IMR-90 (cell line): ENCODE results near the gene STXBP6. TPM values are rescaled to one million over a fixed set of nuclear protein-coding genes. Genes with fewer than 3 reads are reported as not detected.

Experiments used
- ATAC-seq: fragments of 200-7000 bp; cut with Tn5 transposase; 2 replicates; pipeline ENCODE4 v1.9.1; 2020; ENCODE audit warnings: low read depth, mild to moderate bottlenecking, moderate library complexity
- BruUV-seq: library from RNA; stranded (reverse); fragments of 400-500 nt; replicated peaks from 2 replicates; lab custom pipeline; 2021; lab: Mats Ljungman, UMichigan
- CTCF ChIA-PET: fragments of 300-600 bp; formaldehyde crosslinking; extraction: SDS; loops from one replicate; lab custom pipeline; 2021; ENCODE audit warnings: antibody characterized with exemption; lab: Yijun Ruan, JAX
- POLR2A ChIA-PET: fragments of 300-600 bp; sonication (Branson Sonifier 250); formaldehyde crosslinking; loops from one replicate; lab custom pipeline; 2022; ENCODE audit warnings: antibody characterized with exemption; ENCODE audit not compliant: unreplicated experiment; lab: Charles Lee
- DNase-seq: peaks from one replicate; pipeline ENCODE4 v3.0.0; 2013
- H2AFZ ChIP-seq: replicated peaks from 2 replicates; pipeline ENCODE3; 2013; ENCODE audit warnings: low read length, mild to moderate bottlenecking; ENCODE audit not compliant: poor library complexity
- H2AK5ac ChIP-seq: 2 replicates; pipeline ENCODE4 v1.6.1; 2013; ENCODE audit warnings: low read depth, low read length, inconsistent platforms
- H2AK9ac ChIP-seq: replicated peaks from 2 replicates; pipeline ENCODE3; 2013; ENCODE audit warnings: mild to moderate bottlenecking, low read depth, low read length, moderate library complexity; ENCODE audit not compliant: poor library complexity
- H2BK120ac ChIP-seq: 2 replicates; pipeline ENCODE4 v1.6.1; 2013; ENCODE audit warnings: low read depth, low read length, inconsistent platforms
- H2BK15ac ChIP-seq: 3 replicates; pipeline ENCODE4 v1.6.1; 2013; ENCODE audit warnings: low read depth, low read length, inconsistent platforms
- H2BK20ac ChIP-seq: 2 replicates; pipeline ENCODE4 v1.6.1; 2013; ENCODE audit warnings: low read depth, mild to moderate bottlenecking, inconsistent platforms, low read length, moderate library complexity
- H2BK5ac ChIP-seq: 2 replicates; pipeline ENCODE4 v1.6.1; 2013; ENCODE audit warnings: mild to moderate bottlenecking, low read depth, low read length, inconsistent platforms; ENCODE audit not compliant: poor library complexity, severe bottlenecking
- H3K14ac ChIP-seq: replicated peaks from 2 replicates; pipeline ENCODE4 v1.6.1; 2013; ENCODE audit warnings: low read depth, low read length, inconsistent platforms
- H3K18ac ChIP-seq: 2 replicates; pipeline ENCODE4 v1.6.1; 2013; ENCODE audit warnings: low read depth, low read length, control low read depth
- H3K23ac ChIP-seq: 2 replicates; pipeline ENCODE4 v1.6.1; 2013; ENCODE audit warnings: low read depth, low read length, inconsistent platforms
- H3K27ac ChIP-seq: 2 replicates; pipeline ENCODE4 v1.5.1; 2013; ENCODE audit warnings: mild to moderate bottlenecking, control low read depth, low read length; ENCODE audit not compliant: insufficient read depth
- H3K27me3 ChIP-seq: 2 replicates; pipeline ENCODE4 v1.6.1; 2013; ENCODE audit warnings: low read length; ENCODE audit not compliant: control insufficient read depth, insufficient read depth
- H3K36me3 ChIP-seq: 2 replicates; pipeline ENCODE4 v1.6.1; 2013; ENCODE audit warnings: low read length, mixed read lengths; ENCODE audit not compliant: control insufficient read depth, insufficient read depth
- H3K4ac ChIP-seq: 2 replicates; pipeline ENCODE4 v1.6.1; 2013; ENCODE audit warnings: low read depth, low read length, inconsistent platforms
- H3K4me1 ChIP-seq: 2 replicates; pipeline ENCODE4 v1.6.1; 2013; ENCODE audit warnings: low read length, mixed read lengths; ENCODE audit not compliant: control insufficient read depth, insufficient read depth
- H3K4me2 ChIP-seq: 2 replicates; pipeline ENCODE4 v1.6.1; 2013; ENCODE audit warnings: low read depth, mild to moderate bottlenecking, control low read depth, low read length, moderate library complexity
- H3K4me3 ChIP-seq: 2 replicates; pipeline ENCODE4 v1.5.1; 2013; ENCODE audit warnings: low read depth, mild to moderate bottlenecking, control low read depth, low read length, moderate library complexity; ENCODE audit not compliant: insufficient read depth
- H3K56ac ChIP-seq: 2 replicates; pipeline ENCODE4 v1.6.1; 2013; ENCODE audit warnings: low read length, inconsistent platforms; ENCODE audit not compliant: insufficient read depth; ENCODE audit errors: extremely low read depth
- H3K79me1 ChIP-seq, 2 experiments: 2 replicates each; pipeline ENCODE4 v1.6.1; 2013; ENCODE audit warnings: low read length in 2 of 2, inconsistent platforms in 1 of 2, low read depth in 1 of 2
- H3K9ac ChIP-seq: 2 replicates; pipeline ENCODE4 v1.6.1; 2013; ENCODE audit warnings: low read depth, low read length, control low read depth
- H3K9me1 ChIP-seq: 2 replicates; pipeline ENCODE4 v1.6.1; 2013; ENCODE audit warnings: low read length, inconsistent platforms; ENCODE audit not compliant: insufficient read depth
- H3K9me3 ChIP-seq: 2 replicates; pipeline ENCODE4 v1.6.1; 2013; ENCODE audit warnings: low read length; ENCODE audit not compliant: control insufficient read depth, insufficient read depth
- H4K20me1 ChIP-seq: 2 replicates; pipeline ENCODE4 v1.6.1; 2013; ENCODE audit warnings: low read length, inconsistent platforms; ENCODE audit not compliant: insufficient read depth
- H4K5ac ChIP-seq: 2 replicates; pipeline ENCODE4 v1.6.1; 2013; ENCODE audit warnings: mild to moderate bottlenecking, low read depth, low read length, control low read depth
- H4K8ac ChIP-seq, 2 experiments: 2 replicates each; pipeline ENCODE4 v1.6.1; 2013; ENCODE audit warnings: low read depth in 2 of 2, low read length in 2 of 2, control low read depth in 1 of 2, inconsistent platforms in 1 of 2
- H4K91ac ChIP-seq: 2 replicates; pipeline ENCODE4 v1.6.1; 2013; ENCODE audit warnings: low read depth, low read length, inconsistent platforms; ENCODE audit not compliant: insufficient read depth
- BHLHE40 ChIP-seq: fragments of 150-350 bp; IDR thresholded peaks from 2 replicates; pipeline ENCODE4 v1.6.1; 2016; ENCODE audit warnings: mild to moderate bottlenecking, low read depth, low read length
- CEBPB ChIP-seq: IDR thresholded peaks from 2 replicates; pipeline ENCODE4 v1.6.1; 2012; ENCODE audit warnings: low read depth, low read length, improper control_type of control experiment
- CHD1 ChIP-seq: IDR thresholded peaks from 2 replicates; pipeline ENCODE4 v1.6.1; 2012; ENCODE audit warnings: low read depth, low read length, improper control_type of control experiment
- ELK1 ChIP-seq: fragments of 150-350 bp; IDR thresholded peaks from 2 replicates; pipeline ENCODE4 v1.6.1; 2016; ENCODE audit warnings: low read depth, mild to moderate bottlenecking, low read length, moderate library complexity, borderline replicate concordance
- MAZ ChIP-seq: IDR thresholded peaks from 2 replicates; pipeline ENCODE4 v1.6.1; 2012; ENCODE audit warnings: low read depth, mild to moderate bottlenecking, low read length, improper control_type of control experiment, moderate library complexity, borderline replicate concordance
- NFE2L2 ChIP-seq: fragments of 150-350 bp; IDR thresholded peaks from 2 replicates; pipeline ENCODE4 v1.6.1; 2016; ENCODE audit warnings: low read depth, mild to moderate bottlenecking, low read length
- RAD21 ChIP-seq: IDR thresholded peaks from 2 replicates; pipeline ENCODE4 v1.6.1; 2012; ENCODE audit warnings: low read length, improper control_type of control experiment
- RCOR1 ChIP-seq: IDR thresholded peaks from 2 replicates; pipeline ENCODE4 v1.6.1; 2012; ENCODE audit warnings: mild to moderate bottlenecking, low read length, improper control_type of control experiment; ENCODE audit not compliant: insufficient replicate concordance
- RFX5 ChIP-seq: IDR thresholded peaks from 2 replicates; pipeline ENCODE4 v1.8.0; 2012; ENCODE audit warnings: low read depth, mild to moderate bottlenecking, low read length, moderate library complexity
- SMC3 ChIP-seq: fragments of 150-350 bp; IDR thresholded peaks from 2 replicates; pipeline ENCODE4 v1.6.1; 2016; ENCODE audit warnings: low read depth, mild to moderate bottlenecking, antibody characterized with exemption, low read length, moderate library complexity
- WGBS, 2 experiments: methylation state at CpG; one replicate each; pipeline versions ENCODE4 v1.1.5 to v1.1.7; 2013; ENCODE audit warnings: missing lambda C conversion rate in 2 of 2; ENCODE audit not compliant: insufficient read length in 1 of 2; ENCODE audit errors: extremely low coverage in 2 of 2; 5-methylcytosine and 5-hydroxymethylcytosine counted together
- dilution Hi-C: fragments of 300-500 bp; cut with HindIII; formaldehyde crosslinking; loops from one replicate; pipeline ENCODE4 v1.14.3; 2018; ENCODE audit warnings: low sequenced_read_pairs; ENCODE audit not compliant: unreplicated experiment
- in situ Hi-C: fragments of 300-500 bp; cut with MboI; formaldehyde crosslinking; loops from 3 replicates; pipeline ENCODE4 v1.14.3; 2019; ENCODE audit warnings: low sequenced_read_pairs, inconsistent platforms, mixed read lengths
- intact Hi-C: fragments of 100-400 bp; cut with micrococcal nuclease; formaldehyde crosslinking; loops from 2 replicates; pipeline ENCODE4 v1.10.0; 2022
- polyA plus RNA-seq, 3 experiments: library from polyadenylated mRNA; depleted of rRNA; stranded (reverse); fragments of >200 nt; gene quantifications; 2 replicates each; pipeline ENCODE4 v1.2.3, GENCODE V29; 2012; ENCODE audit warnings: low replicate concordance in 1 of 3
- total RNA-seq: library from RNA; depleted of rRNA; stranded (reverse); fragments of >200 nt; gene quantifications from 2 replicates; pipeline ENCODE4 v1.2.3, GENCODE V29; 2012

The STXBP6 gene
- total and polyA plus RNA-seq, 2 of the 4 experiments (the other 2 are of a cell fraction), result 14.2 to 14.3 TPM

- no peak overlapping the region for H3K27ac ChIP-seq
These were observed 209.6 kb downstream of the STXBP6 start for GRCh38 chr14:24840204-24840893.

More at GRCh38 chr14:24840204-24840893, 209.6 kb downstream of the STXBP6 start:
- H2BK20ac ChIP-seq, result no peak overlapping the region
- no peaks in the 10 kb centered on the region for H3K79me1 ChIP-seq
- no peak overlapping the region for H4K5ac ChIP-seq
- no peaks in the 10 kb centered on the region for H3K27me3 ChIP-seq
- H3K9me3 ChIP-seq, result no peaks in the 10 kb centered on the region
- intact Hi-C loops (loop anchor here (10.0 kb wide), 1 partner anchor 274 kb away; no protein-coding TSS in a partner anchor), dilution Hi-C loops (no loop called here), in situ Hi-C loops (no loop called here)
- H2AFZ ChIP-seq, result no peak overlapping the region
- H2BK120ac ChIP-seq, result no peak overlapping the region
- no peak overlapping the region for H3K4me3 ChIP-seq
- CTCF ChIA-PET, result no interaction called here
- H2BK15ac ChIP-seq, result no peak overlapping the region
- ATAC-seq (peak; percentile 50; the same call in 1 of the 2 replicates), DNase-seq (no peak)
- no peaks in the 10 kb centered on the region for H3K36me3 ChIP-seq
- H2BK5ac ChIP-seq, result no peak overlapping the region
- H4K20me1 ChIP-seq, result no peaks in the 10 kb centered on the region
- H4K8ac ChIP-seq, result no peak overlapping the region
- H3K23ac ChIP-seq, result no peak overlapping the region
- no peaks in the 10 kb centered on the region for H3K9me1 ChIP-seq
- H2AK9ac ChIP-seq, result no peak overlapping the region
- no peak overlapping the region for H3K14ac ChIP-seq
- no peak overlapping the region for H4K91ac ChIP-seq
- WGBS, 2 experiments, result no CpG with 5 or more reads among the region's 2 CpGs
- TF ChIP-seq NFE2L2 (no peak), RFX5 (no peak), ELK1 (no peak), CEBPB (no peak), SMC3 (no peak), RCOR1 (no peak), BHLHE40 (no peak), MAZ (no peak), RAD21 (no peak), CHD1 (no peak)
- no peak overlapping the region for H3K4me2 ChIP-seq
- POLR2A ChIA-PET, result no interaction called here
- H2AK5ac ChIP-seq, result no peak overlapping the region
- H3K4ac ChIP-seq, result peak overlapping the region; percentile 48; the same call in 1 of the 2 replicates
- H3K18ac ChIP-seq, result no peak overlapping the region
- BruUV-seq, result no TSS peak
- H3K56ac ChIP-seq, result no peak overlapping the region
- no peak overlapping the region for H3K9ac ChIP-seq
- 0 out of 2 replicates have a peak, but pooled peaks cover 3% of the 10 kb centered on the region for H3K4me1 ChIP-seq
